ENCODE data around the gene C17orf58.
"Not testable (repeated sequence)": the region's sequence is repeated elsewhere in the genome, so short reads cannot be mapped to it uniquely, and the experiment has no call there.

Gene C17orf58

GRCh38 chr17:67996301-67997171, at the start of gene C17orf58:
C17orf58 (minus strand) TSS chr17:67996469; CDS start chr17:67996198, 271 bp downstream.
- Histone ChIP-seq H3K4me1 (ENCODE audit: insufficient read depth, low read length, poor library complexity, severe bottlenecking) (peaks cover 10% of the 10 kb centered on the region), H3K9ac (ENCODE audit: low read depth, low read length, poor library complexity, severe bottlenecking) (peak within 1 kb of the TSS; percentile 30), H3K4me2 (ENCODE audit: low read depth, low read length, poor library complexity, severe bottlenecking) (peak within 1 kb of the TSS; percentile 76), H2AFZ (ENCODE audit: low read length) (peak within 1 kb of the TSS; percentile 13; the same call in 1 of the 2 replicates), H3K4me3 (ENCODE audit: low read length, poor library complexity, severe bottlenecking) (peak within 1 kb of the TSS; percentile 97)
- H3K36me3 ChIP-seq (ENCODE audit: insufficient read depth, low read length); H3F3A ChIP-seq (ENCODE audit: low read depth); H4K20me1 ChIP-seq (ENCODE audit: insufficient read depth, low read length, poor library complexity, severe bottlenecking); H3K9me2 ChIP-seq (replicated peaks; ENCODE audit: low read depth, low read length); H3K9me3 ChIP-seq (ENCODE audit: insufficient read depth, low read depth, low read length); H3K27me3 ChIP-seq (ENCODE audit: insufficient read depth, low read length, poor library complexity, severe bottlenecking); H3K79me2 ChIP-seq (ENCODE audit: insufficient read depth, low read length): not testable (repeated sequence)

- Histone ChIP-seq H3K27me3 (ENCODE audit: insufficient read depth, low read length, poor library complexity, severe bottlenecking) (peaks cover 9% of the 10 kb centered on the region), H3F3A (ENCODE audit: low read depth) (no peaks in the 10 kb centered on the region), H4K20me1 (ENCODE audit: insufficient read depth, low read length, poor library complexity, severe bottlenecking) (peaks cover 52% of the 10 kb centered on the region), H3K36me3 (ENCODE audit: insufficient read depth, low read length) (peaks cover 45% of the 10 kb centered on the region), H2AFZ (ENCODE audit: low read length) (no peak overlapping the region), H3K9ac (ENCODE audit: low read depth, low read length, poor library complexity, severe bottlenecking) (peak overlapping the region; percentile 97), H3K4me3 (ENCODE audit: low read length, poor library complexity, severe bottlenecking) (peak overlapping the region; percentile 97), H3K4me2 (ENCODE audit: low read depth, low read length, poor library complexity, severe bottlenecking) (peak overlapping the region; percentile 83), H3K9me3 (ENCODE audit: insufficient read depth, low read depth, low read length) (no peaks in the 10 kb centered on the region), H3K4me1 (ENCODE audit: insufficient read depth, low read length, poor library complexity, severe bottlenecking) (peaks cover 43% of the 10 kb centered on the region), H3K9me2 (replicated peaks; ENCODE audit: low read depth, low read length) (no peaks in the 10 kb centered on the region), H3K79me2 (ENCODE audit: insufficient read depth, low read length) (peaks cover 61% of the 10 kb centered on the region)
- TF ChIP-seq EZH2phosphoT487 (IDR thresholded peaks at IDR 0.05; ENCODE audit: borderline replicate concordance): no peak
- TF ChIP-seq, protein P1, sequence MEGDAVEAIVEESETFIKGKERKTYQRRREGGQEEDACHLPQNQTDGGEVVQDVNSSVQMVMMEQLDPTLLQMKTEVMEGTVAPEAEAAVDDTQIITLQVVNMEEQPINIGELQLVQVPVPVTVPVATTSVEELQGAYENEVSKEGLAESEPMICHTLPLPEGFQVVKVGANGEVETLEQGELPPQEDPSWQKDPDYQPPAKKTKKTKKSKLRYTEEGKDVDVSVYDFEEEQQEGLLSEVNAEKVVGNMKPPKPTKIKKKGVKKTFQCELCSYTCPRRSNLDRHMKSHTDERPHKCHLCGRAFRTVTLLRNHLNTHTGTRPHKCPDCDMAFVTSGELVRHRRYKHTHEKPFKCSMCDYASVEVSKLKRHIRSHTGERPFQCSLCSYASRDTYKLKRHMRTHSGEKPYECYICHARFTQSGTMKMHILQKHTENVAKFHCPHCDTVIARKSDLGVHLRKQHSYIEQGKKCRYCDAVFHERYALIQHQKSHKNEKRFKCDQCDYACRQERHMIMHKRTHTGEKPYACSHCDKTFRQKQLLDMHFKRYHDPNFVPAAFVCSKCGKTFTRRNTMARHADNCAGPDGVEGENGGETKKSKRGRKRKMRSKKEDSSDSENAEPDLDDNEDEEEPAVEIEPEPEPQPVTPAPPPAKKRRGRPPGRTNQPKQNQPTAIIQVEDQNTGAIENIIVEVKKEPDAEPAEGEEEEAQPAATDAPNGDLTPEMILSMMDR (conservative IDR thresholded peaks at IDR 0.05; ENCODE audit: low read length): no peak
These were observed 40.3 kb upstream of the C17orf58 start for GRCh38 chr17:68036304-68037147.

DNA sequence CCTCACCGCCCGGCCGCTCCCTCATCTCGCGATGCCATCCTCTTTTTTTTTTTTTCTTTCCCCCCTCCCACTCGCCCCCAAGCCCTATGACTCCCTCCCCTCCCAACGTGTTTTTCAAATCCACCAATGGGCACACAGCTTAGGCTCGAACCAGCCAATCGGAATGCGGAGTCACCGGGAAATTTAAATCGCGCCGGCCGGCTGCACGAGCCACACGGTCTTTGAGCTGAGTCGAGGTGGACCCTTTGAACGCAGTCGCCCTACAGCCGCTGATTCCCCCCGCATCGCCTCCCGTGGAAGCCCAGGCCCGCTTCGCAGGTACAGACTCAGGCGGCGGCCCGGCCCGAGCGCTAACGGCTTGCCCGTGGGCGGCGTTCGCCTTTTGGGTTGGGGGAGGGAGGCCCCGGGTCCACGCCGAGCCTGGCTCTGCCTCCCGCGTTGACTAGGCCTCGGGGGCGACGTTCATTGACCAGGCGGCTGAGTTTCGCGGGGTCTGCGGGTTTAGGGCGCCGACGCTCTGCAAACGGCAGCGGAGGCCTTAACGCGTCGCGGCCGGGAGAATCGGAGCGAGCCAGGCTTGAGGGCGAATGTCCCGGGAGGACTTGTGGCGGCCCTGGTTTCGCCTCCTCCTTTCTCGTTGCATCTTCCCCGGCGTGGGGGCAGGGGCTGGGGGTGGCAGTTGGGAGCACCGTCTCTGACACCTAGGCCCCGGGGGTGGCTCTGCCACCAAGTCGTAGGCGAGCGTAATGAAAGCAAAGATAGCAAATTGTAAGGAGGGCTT, 39.4 kb upstream of the C17orf58 start, which contains the start of gene KPNA2:
KPNA2 (plus strand) TSS at position 213 of the 781 bp plus-strand sequence. CDS start 1,398 bp downstream, outside the sequence.
- peak within 1 kb of the TSS; percentile 65 for H2AFZ ChIP-seq (ENCODE audit: low read length)

More for the DNA sequence above, 39.4 kb upstream of the C17orf58 start, which contains the start of gene KPNA2:
- H3K9me2 ChIP-seq (replicated peaks; ENCODE audit: low read depth, low read length): no peaks in the 10 kb centered on the region
- H3K9ac ChIP-seq (ENCODE audit: low read depth, low read length, poor library complexity, severe bottlenecking): peak within 1 kb of the TSS; percentile 97
- no peaks in the 10 kb centered on the region for H3K9me3 ChIP-seq (ENCODE audit: insufficient read depth, low read depth, low read length)
- H3K4me2 ChIP-seq (ENCODE audit: low read depth, low read length, poor library complexity, severe bottlenecking): peak within 1 kb of the TSS; percentile 83
- H4K20me1 ChIP-seq (ENCODE audit: insufficient read depth, low read length, poor library complexity, severe bottlenecking): peaks cover 44% of the 10 kb centered on the region
- no peak for TF ChIP-seq EZH2phosphoT487 (IDR thresholded peaks at IDR 0.05; ENCODE audit: borderline replicate concordance)
- TF ChIP-seq, protein P1 (conservative IDR thresholded peaks at IDR 0.05; ENCODE audit: low read length): no peak
- H3F3A ChIP-seq (ENCODE audit: low read depth): no peaks in the 10 kb centered on the region
- peaks cover 53% of the 10 kb centered on the region for H3K79me2 ChIP-seq (ENCODE audit: insufficient read depth, low read length)
- peak within 1 kb of the TSS; percentile 97 for H3K4me3 ChIP-seq (ENCODE audit: low read length, poor library complexity, severe bottlenecking)
- peaks cover 9% of the 10 kb centered on the region for H3K27me3 ChIP-seq (ENCODE audit: insufficient read depth, low read length, poor library complexity, severe bottlenecking)
- H3K36me3 ChIP-seq (ENCODE audit: insufficient read depth, low read length): peaks cover 37% of the 10 kb centered on the region
- peaks cover 36% of the 10 kb centered on the region for H3K4me1 ChIP-seq (ENCODE audit: insufficient read depth, low read length, poor library complexity, severe bottlenecking)
